GM12878 (cell line): ENCODE results near the gene ATP5MK. TPM values are rescaled to one million over a fixed set of nuclear protein-coding genes. Genes with fewer than 3 reads are reported as not detected.

ENCODE experiments used
- ATAC-seq: fragments of 200-7000 bp; cut with Tn5 transposase; 3 replicates; pipeline ENCODE4 v1.9.1; 2020; ENCODE audit warnings: mild to moderate bottlenecking, moderate library complexity
- BruUV-seq: library from RNA; stranded (reverse); fragments of 400-500 nt; replicated peaks from 2 replicates; lab custom pipeline; 2021; lab: Mats Ljungman, UMichigan
- CTCF ChIA-PET: fragments of 300-600 bp; sonication (Branson Sonifier 250); formaldehyde crosslinking; extraction: SDS; loops from one replicate; lab custom pipeline; 2021; ENCODE audit warnings: inconsistent platforms; lab: Yijun Ruan, JAX
- POLR2A ChIA-PET: fragments of 350-600 bp; formaldehyde crosslinking; extraction: SDS; loops from one replicate; lab custom pipeline; 2021; ENCODE audit warnings: inconsistent platforms; lab: Charles Lee
- RAD21 ChIA-PET: fragments of 300-600 bp; sonication (Branson Sonifier 250); formaldehyde crosslinking; loops from one replicate; lab custom pipeline; 2023; ENCODE audit warnings: antibody characterized with exemption; ENCODE audit not compliant: unreplicated experiment; lab: Charles Lee
- SMC1A ChIA-PET: fragments of 300-600 bp; sonication (Branson Sonifier 250); formaldehyde crosslinking; loops from one replicate; lab custom pipeline; 2023; ENCODE audit not compliant: unreplicated experiment, uncharacterized antibody; lab: Charles Lee
- DNase-seq: peaks from one replicate; pipeline ENCODE4 v3.0.0-alpha.2; 2011; ENCODE audit warnings: low read depth, low spot score
- FAIRE-seq: peaks from 3 replicates; lab custom pipeline; 2011; peaks lifted over from hg19 to GRCh38; lab: Jason Lieb, UNC
- H2AFZ ChIP-seq: 2 replicates; pipeline ENCODE4 v1.6.0; 2011; ENCODE audit warnings: low read depth, low read length, control low read depth; ENCODE audit not compliant: control insufficient read depth
- H3K27ac ChIP-seq: 2 replicates; pipeline ENCODE4 v1.5.1; 2011; ENCODE audit warnings: control low read depth; ENCODE audit not compliant: control insufficient read depth, insufficient read depth
- H3K27me3 ChIP-seq, 2 experiments: replicated peaks in 1 of 2; 2 replicates each; pipeline versions ENCODE4 v1.6.0 to v1.6.1; 2011; ENCODE audit warnings: low read length in 1 of 2; ENCODE audit not compliant: control insufficient read depth in 2 of 2, insufficient read depth in 2 of 2
- H3K36me3 ChIP-seq, 2 experiments: 2 replicates each; pipeline ENCODE4 v1.5.1; 2011; ENCODE audit warnings: low read length in 1 of 2; ENCODE audit not compliant: control insufficient read depth in 2 of 2, insufficient read depth in 2 of 2
- H3K4me1 ChIP-seq: 2 replicates; pipeline ENCODE4 v1.6.1; 2011; ENCODE audit warnings: mild to moderate bottlenecking, low read length, moderate library complexity, mixed read lengths; ENCODE audit not compliant: control insufficient read depth, insufficient read depth
- H3K4me2 ChIP-seq: 2 replicates; pipeline ENCODE4 v1.6.0; 2011; ENCODE audit warnings: control low read depth; ENCODE audit not compliant: control insufficient read depth, insufficient read depth
- H3K4me3 ChIP-seq: fragments of 200-600 bp; sonication (generic); 2 replicates; pipeline ENCODE4 v1.5.1; 2016
- H3K79me2 ChIP-seq: 2 replicates; pipeline ENCODE4 v1.6.0; 2011; ENCODE audit warnings: low read length; ENCODE audit not compliant: control insufficient read depth, insufficient read depth
- H3K9ac ChIP-seq: 2 replicates; pipeline ENCODE4 v1.8.0; 2011; ENCODE audit warnings: low read length, control low read depth, mixed read lengths; ENCODE audit not compliant: control insufficient read depth, insufficient read depth
- H3K9me3 ChIP-seq: replicated peaks from 3 replicates; pipeline ENCODE4 v1.5.1; 2011; ENCODE audit warnings: mild to moderate bottlenecking, low read length; ENCODE audit not compliant: control insufficient read depth, insufficient read depth
- H4K20me1 ChIP-seq: 2 replicates; pipeline ENCODE4 v1.6.0; 2011; ENCODE audit not compliant: control insufficient read depth, insufficient read depth
- BACH1 ChIP-seq: fragments of 450-650 bp; IDR thresholded peaks from 2 replicates; pipeline ENCODE4 v1.6.1; 2017; ENCODE audit warnings: mild to moderate bottlenecking, borderline replicate concordance
- BCL11A ChIP-seq: IDR thresholded peaks from 2 replicates; pipeline ENCODE4 v1.6.1; 2011; ENCODE audit warnings: low read depth, low read length
- CREM ChIP-seq: IDR thresholded peaks from 2 replicates; pipeline ENCODE4 v1.6.1; 2014; ENCODE audit warnings: antibody characterized with exemption, low read depth
- E2F4 ChIP-seq: IDR thresholded peaks from 2 replicates; pipeline ENCODE4 v1.6.1; 2012; ENCODE audit warnings: low read depth, low read length, improper control_type of control experiment
- HDAC2 ChIP-seq: fragments of 200-600 bp; sonication (generic); IDR thresholded peaks from 2 replicates; pipeline ENCODE4 v1.6.1; 2017
- JUNB ChIP-seq: IDR thresholded peaks from 2 replicates; pipeline ENCODE4 v1.6.1; 2016; ENCODE audit warnings: antibody characterized with exemption, mild to moderate bottlenecking
- MTA2 ChIP-seq: fragments of 450-650 bp; IDR thresholded peaks from 2 replicates; pipeline ENCODE4 v1.6.1; 2016; ENCODE audit warnings: low read depth, mild to moderate bottlenecking, moderate library complexity
- PKNOX1 ChIP-seq: fragments of 450-650 bp; IDR thresholded peaks from 2 replicates; pipeline ENCODE4 v1.6.1; 2016; ENCODE audit warnings: mild to moderate bottlenecking
- POLR2AphosphoS5 ChIP-seq: IDR thresholded peaks from 2 replicates; pipeline ENCODE4 v1.6.1; 2011; ENCODE audit warnings: mild to moderate bottlenecking, low read length, inconsistent platforms
- WGBS: methylation state at CpG from one replicate; pipeline ENCODE4 v1.1.6; 2016; ENCODE audit warnings: low lambda C conversion rate; ENCODE audit not compliant: insufficient replicate concordance, insufficient coverage; ENCODE audit errors: missing lambda C conversion rate; 5-methylcytosine and 5-hydroxymethylcytosine counted together
- in situ Hi-C: fragments of 300-500 bp; cut with MboI; formaldehyde crosslinking; loops from 9 replicates; pipeline ENCODE4 v1.14.3; 2018; ENCODE audit warnings: mixed read lengths
- intact Hi-C: fragments of 100-400 bp; cut with micrococcal nuclease; formaldehyde crosslinking; loops from one replicate; pipeline ENCODE4 v1.14.2; 2022; ENCODE audit not compliant: unreplicated experiment
- polyA plus RNA-seq, 11 experiments: library from polyadenylated mRNA; depleted of rRNA in 4 of 11; unstranded in 6 of 11; stranded (reverse) in 5 of 11; fragments of >200 nt; fragmentation: Nextera tagmentation in 4 of 11; fragmentation: Illumina TruSeq in 1 of 11; extraction: Ambion mirVana in 4 of 11; extraction: Trizol in 1 of 11; gene quantifications; 1 replicate in 1 of 11; 2 replicates in 10 of 11; pipeline versions ENCODE4 v1.2.1 to v1.2.3, GENCODE V29; 2011 to 2016; ENCODE audit warnings: inconsistent platforms in 2 of 11, missing spikeins in 2 of 11, low read depth in 1 of 11
- total RNA-seq, 4 experiments: library from RNA; depleted of rRNA in 3 of 4; stranded (reverse); fragments of >200 nt in 3 of 4; fragmentation: Illumina TruSeq in 1 of 4; extraction: Trizol in 1 of 4; gene quantifications; 2 replicates each; pipeline versions ENCODE4 v1.2.1 to v1.2.3, GENCODE V29; 2013 to 2021

Gene ATP5MK
- total and polyA plus RNA-seq, 10 of the 15 experiments (the other 5 are each of a cell fraction or from before 2014, with no cell fraction given) = 240 to 1,790 (median 626) TPM

GRCh38 chr10:103394180-103394579 lies 2.1 kb downstream of the ATP5MK start:
- RAD21 ChIA-PET = interaction anchor here (1.0 kb wide), 1 partner anchor 25 kb away, joined by 3 read pairs; no protein-coding TSS in a partner anchor
- no peak for TF ChIP-seq BACH1
- TF ChIP-seq POLR2AphosphoS5 = no peak
- TF ChIP-seq CREM = no peak
- no peak for TF ChIP-seq BCL11A
- TF ChIP-seq HDAC2 = no peak
- TF ChIP-seq JUNB = no peak
- TF ChIP-seq E2F4 = no peak
- no peak for TF ChIP-seq MTA2
- peak; percentile 47; the same call in 1 of the 2 replicates for TF ChIP-seq PKNOX1
- TF ChIP-seq, all 136 proteins: peak for 1
- ATAC-seq (no peak), FAIRE-seq (no peak), DNase-seq (no peak)
- in situ Hi-C loops (no loop called here), intact Hi-C loops (no loop called here)
- H4K20me1 ChIP-seq = no peaks in the 10 kb centered on the region
- 80% methylated on average over 14 of the region's 14 CpGs for WGBS
- ChIA-PET CTCF (interaction anchor here (2.3 to 2.9 kb wide), 2 partner anchors 22 to 26 kb away, joined by 11 read pairs; partner anchors contain the start of gene TAF5), SMC1A (interaction anchor here (0.6 to 1.8 kb wide), 5 partner anchors 10 to 91 kb away, joined by 3 to 6 read pairs (median 5); no protein-coding TSS in a partner anchor), POLR2A (no interaction called here)
- H3K4me1 ChIP-seq = peaks cover 4% of the 10 kb centered on the region; the same call in 1 of the 2 replicates
- H3K4me3 ChIP-seq = peak overlapping the region; percentile 89; the same call in 1 of the 2 replicates
- no peak overlapping the region for H3K9ac ChIP-seq
- H2AFZ ChIP-seq = no peak overlapping the region
- H3K9me3 ChIP-seq = no peaks in the 10 kb centered on the region
- peaks cover 61% of the 10 kb centered on the region for H3K79me2 ChIP-seq
- H3K36me3 ChIP-seq = peaks cover 0 to 7% of the 10 kb centered on the region in 2 experiments; a peak in 3 of 4 replicates
- H3K27me3 ChIP-seq = no peaks in the 10 kb centered on the region
- H3K27ac ChIP-seq = peak overlapping the region; percentile 6; the same call in 1 of the 2 replicates
- H3K4me2 ChIP-seq = peak overlapping the region; percentile 87
- BruUV-seq = no TSS peak
